OCI-LY7 (cell line): ENCODE data around the gene NDUFA7. TPM values are rescaled to one million over a fixed set of nuclear protein-coding genes. Genes with fewer than 3 reads are reported as not detected.
"Not testable (repeated sequence)": the region's sequence is repeated elsewhere in the genome, so short reads cannot be mapped to it uniquely, and the experiment has no call there.

Experiments
- BruUV-seq: library from RNA; stranded (reverse); fragments of 400-500 nt; replicated peaks from 2 replicates; lab custom pipeline; 2021; lab: Mats Ljungman, UMichigan
- CTCF ChIA-PET: fragments of 300-600 bp; sonication (Branson Sonifier 250); formaldehyde crosslinking; loops from one replicate; lab custom pipeline; 2022; ENCODE audit warnings: antibody characterized with exemption; ENCODE audit not compliant: unreplicated experiment; lab: Charles Lee
- POLR2A ChIA-PET: fragments of 300-600 bp; sonication (Branson Sonifier 250); formaldehyde crosslinking; loops from one replicate; lab custom pipeline; 2022; ENCODE audit warnings: antibody characterized with exemption; lab: Charles Lee
- DNase-seq: peaks from one replicate; pipeline ENCODE4 v3.0.0-alpha.2; 2015; ENCODE audit warnings: low spot score
- H2AFZ ChIP-seq: fragments of 200-600 bp; sonication (generic), shearing (Covaris generic); 2 replicates; pipeline ENCODE4 v1.6.1; 2014; ENCODE audit warnings: mild to moderate bottlenecking, antibody characterized with exemption, low read length, moderate library complexity
- H3K27ac ChIP-seq: fragments of 200-600 bp; sonication (generic); 2 replicates; pipeline ENCODE4 v1.5.1; 2014; ENCODE audit warnings: mixed run types, low read depth, mild to moderate bottlenecking, moderate library complexity, low read length, inconsistent platforms; ENCODE audit not compliant: poor library complexity, severe bottlenecking
- H3K36me3 ChIP-seq: fragments of 200-600 bp; sonication (generic); 2 replicates; pipeline ENCODE4 v1.6.1; 2014; ENCODE audit warnings: mild to moderate bottlenecking, antibody characterized with exemption, low read length, moderate library complexity, mixed read lengths; ENCODE audit not compliant: insufficient read depth
- H3K4me1 ChIP-seq: fragments of 200-600 bp; sonication (generic); 2 replicates; pipeline ENCODE4 v1.5.1; 2014; ENCODE audit warnings: mild to moderate bottlenecking, low read length; ENCODE audit not compliant: insufficient read depth, poor library complexity, severe bottlenecking
- H3K4me2 ChIP-seq: fragments of 200-600 bp; sonication (generic); 2 replicates; pipeline ENCODE4 v1.6.1; 2014; ENCODE audit warnings: mild to moderate bottlenecking, low read length
- H3K4me3 ChIP-seq: fragments of 200-600 bp; sonication (generic); 2 replicates; pipeline ENCODE4 v1.5.1; 2014; ENCODE audit warnings: mild to moderate bottlenecking, low read depth, low read length; ENCODE audit not compliant: poor library complexity, severe bottlenecking
- H3K79me2 ChIP-seq: fragments of 200-600 bp; sonication (generic); 2 replicates; pipeline ENCODE4 v1.6.1; 2016; ENCODE audit warnings: low read depth, mild to moderate bottlenecking, low read length, moderate library complexity, mixed read lengths; ENCODE audit not compliant: insufficient read depth
- H3K9me2 ChIP-seq: fragments of 200-600 bp; sonication (generic); 2 replicates; pipeline ENCODE4 v1.6.1; 2016; ENCODE audit warnings: mild to moderate bottlenecking, low read length, mixed read lengths; ENCODE audit not compliant: insufficient read depth
- H3K9me3 ChIP-seq: fragments of 200-600 bp; sonication (generic); 2 replicates; pipeline ENCODE4 v1.6.1; 2014; ENCODE audit warnings: mild to moderate bottlenecking, mixed run types, low read length, mixed read lengths
- H4K20me1 ChIP-seq: fragments of 200-600 bp; sonication (generic); 2 replicates; pipeline ENCODE4 v1.6.1; 2014; ENCODE audit warnings: mild to moderate bottlenecking, antibody characterized with exemption, low read length, moderate library complexity, mixed read lengths; ENCODE audit not compliant: insufficient read depth
- EZH2phosphoT487 ChIP-seq: fragments of 200-600 bp; sonication (generic); IDR thresholded peaks from 2 replicates; pipeline ENCODE4 v1.6.1; 2018; ENCODE audit warnings: low read depth, borderline replicate concordance, mild to moderate bottlenecking, mixed run types, antibody characterized with exemption, low read length, moderate library complexity, mixed read lengths
- intact Hi-C: fragments of 100-400 bp; cut with micrococcal nuclease; formaldehyde crosslinking; loops from one replicate; pipeline ENCODE4 v1.10.0; 2022; ENCODE audit not compliant: unreplicated experiment
- total RNA-seq, 2 experiments: library from RNA; depleted of rRNA in 1 of 2; stranded (reverse); fragments of >200 nt in 1 of 2; shearing (Covaris generic) in 1 of 2; gene quantifications; 2 replicates each; pipeline ENCODE4 v1.2.3, GENCODE V29; 2014 to 2022
- TF ChIP-seq, protein P1 (sequence below): fragments of 200-600 bp; sonication (generic); conservative IDR thresholded peaks from 2 replicates; pipeline ENCODE4 v1.5.1; 2014; ENCODE audit warnings: mild to moderate bottlenecking, antibody characterized with exemption, low read length, moderate library complexity, mixed read lengths

NDUFA7 gene
- total RNA-seq, 2 experiments from 2014 or later, result 93.0 to 103 TPM

DNA sequence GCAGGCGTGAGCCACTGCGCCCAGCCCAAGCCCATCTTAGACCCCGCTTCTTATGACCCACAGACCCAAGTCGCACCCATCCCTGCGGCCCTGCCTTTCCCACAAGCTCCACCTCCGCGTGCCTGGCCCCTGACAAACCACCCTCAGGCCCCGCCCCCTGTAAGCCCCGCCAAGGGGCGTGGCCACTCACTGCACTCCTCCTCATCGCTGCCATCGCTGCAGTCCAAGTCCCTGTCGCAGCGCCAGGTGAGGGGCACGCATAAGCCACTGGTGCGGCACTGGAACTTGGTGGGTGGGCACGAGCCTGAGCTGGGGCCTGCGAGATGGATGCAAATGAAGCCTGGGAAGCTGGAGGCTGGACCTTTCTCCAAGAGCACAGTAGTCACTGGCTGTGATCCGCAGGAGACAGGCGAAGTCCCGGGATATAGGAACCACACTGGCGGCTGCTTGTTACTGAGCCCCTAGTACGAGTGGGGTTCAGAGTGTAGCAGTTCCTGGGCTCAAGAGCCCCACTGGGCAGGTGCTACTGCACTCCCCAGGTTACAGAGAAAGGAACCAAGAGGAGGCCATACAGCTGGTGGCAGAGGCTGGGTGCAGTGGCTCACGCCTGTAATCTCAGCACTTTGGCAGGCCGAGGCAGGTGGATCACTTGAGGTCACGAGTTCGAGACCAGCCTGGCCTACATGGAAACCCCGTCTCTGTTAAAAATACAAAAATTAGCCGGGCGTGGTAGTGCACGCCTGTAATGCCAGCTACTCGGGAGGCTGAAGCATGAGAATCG lies 16.1 kb downstream of the NDUFA7 start:
- Histone ChIP-seq H3K79me2 (peaks cover 22% of the 10 kb centered on the region; the same call in 1 of the 2 replicates), H3K4me3 (no peak overlapping the region), H3K9me3 (no peaks in the 10 kb centered on the region), H4K20me1 (no peaks in the 10 kb centered on the region), H3K4me1 (peaks cover 19% of the 10 kb centered on the region), H3K36me3 (peaks cover 50% of the 10 kb centered on the region), H2AFZ (no peak overlapping the region), H3K9me2 (no peaks in the 10 kb centered on the region), H3K27ac (no peak overlapping the region), H3K4me2 (0 out of 2 replicates have a peak overlapping the region, but pooled peaks have one; percentile 8)
- ChIA-PET POLR2A (no interaction called here), CTCF (no interaction called here)
- DNase-seq, result peak; percentile 58
- no TSS peak for BruUV-seq
- TF ChIP-seq, protein P1, sequence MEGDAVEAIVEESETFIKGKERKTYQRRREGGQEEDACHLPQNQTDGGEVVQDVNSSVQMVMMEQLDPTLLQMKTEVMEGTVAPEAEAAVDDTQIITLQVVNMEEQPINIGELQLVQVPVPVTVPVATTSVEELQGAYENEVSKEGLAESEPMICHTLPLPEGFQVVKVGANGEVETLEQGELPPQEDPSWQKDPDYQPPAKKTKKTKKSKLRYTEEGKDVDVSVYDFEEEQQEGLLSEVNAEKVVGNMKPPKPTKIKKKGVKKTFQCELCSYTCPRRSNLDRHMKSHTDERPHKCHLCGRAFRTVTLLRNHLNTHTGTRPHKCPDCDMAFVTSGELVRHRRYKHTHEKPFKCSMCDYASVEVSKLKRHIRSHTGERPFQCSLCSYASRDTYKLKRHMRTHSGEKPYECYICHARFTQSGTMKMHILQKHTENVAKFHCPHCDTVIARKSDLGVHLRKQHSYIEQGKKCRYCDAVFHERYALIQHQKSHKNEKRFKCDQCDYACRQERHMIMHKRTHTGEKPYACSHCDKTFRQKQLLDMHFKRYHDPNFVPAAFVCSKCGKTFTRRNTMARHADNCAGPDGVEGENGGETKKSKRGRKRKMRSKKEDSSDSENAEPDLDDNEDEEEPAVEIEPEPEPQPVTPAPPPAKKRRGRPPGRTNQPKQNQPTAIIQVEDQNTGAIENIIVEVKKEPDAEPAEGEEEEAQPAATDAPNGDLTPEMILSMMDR, result no peak
- TF ChIP-seq EZH2phosphoT487, result no peak
- intact Hi-C loops, result no loop called here

DNA sequence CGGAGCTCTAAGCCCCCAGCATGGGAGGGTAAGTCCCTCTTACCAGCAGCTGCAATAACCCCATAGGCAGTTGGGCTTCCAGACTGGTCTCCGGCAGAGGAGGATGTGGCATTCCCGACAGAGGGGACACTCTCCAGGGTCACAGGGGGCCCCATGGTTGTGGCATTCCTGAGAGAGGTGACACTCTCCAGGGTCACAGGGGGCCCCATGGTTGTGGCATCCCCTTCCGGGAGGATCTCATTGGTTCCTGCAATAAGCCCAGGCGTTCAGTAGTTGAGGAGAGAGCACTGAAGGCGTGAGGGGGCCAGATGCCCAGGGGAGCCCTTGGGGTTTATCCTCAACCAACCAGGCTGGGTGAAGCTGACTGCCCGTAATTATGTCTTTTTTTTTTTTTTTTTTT lies 18.4 kb downstream of the NDUFA7 start:
- TF ChIP-seq EZH2phosphoT487, result no peak
- TF ChIP-seq, protein P1, result no peak
- intact Hi-C loops, result no loop called here
- no peak overlapping the region for H3K27ac ChIP-seq
- DNase-seq, result no peak
- H3K4me2 ChIP-seq, result no peak overlapping the region
- H3K9me3 ChIP-seq, result no peaks in the 10 kb centered on the region
- H3K36me3 ChIP-seq, result peaks cover 40% of the 10 kb centered on the region
- BruUV-seq, result no TSS peak
- H2AFZ ChIP-seq, result no peak overlapping the region
- H3K79me2 ChIP-seq, result peaks cover 21% of the 10 kb centered on the region; the same call in 1 of the 2 replicates
- no peak overlapping the region for H3K4me3 ChIP-seq
- CTCF ChIA-PET, result no interaction called here
- POLR2A ChIA-PET, result interaction anchor here (0.6 kb wide), 1 partner anchor 46 kb away, joined by 3 read pairs; no protein-coding TSS in a partner anchor
- no peaks in the 10 kb centered on the region for H3K9me2 ChIP-seq
- H4K20me1 ChIP-seq, result no peaks in the 10 kb centered on the region
- H3K4me1 ChIP-seq, result peaks cover 15% of the 10 kb centered on the region

DNA sequence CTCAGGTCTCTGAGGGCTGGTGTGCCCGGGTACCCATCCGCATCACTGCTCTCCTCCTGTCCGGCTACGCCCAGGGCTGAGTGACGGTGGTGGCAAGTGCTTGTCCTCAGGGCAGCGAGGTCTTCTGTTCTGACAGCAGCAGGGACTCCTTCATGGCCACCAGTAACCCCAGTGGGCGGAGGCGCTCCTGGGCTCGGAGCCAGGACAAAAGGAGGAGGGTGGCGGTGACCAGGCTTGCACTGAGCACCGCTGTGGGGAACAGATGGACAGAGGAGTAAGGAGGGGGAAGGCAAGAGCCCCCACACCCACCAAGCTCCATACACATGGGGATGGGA lies 18.9 kb downstream of the NDUFA7 start:
- TF ChIP-seq EZH2phosphoT487, result no peak
- TF ChIP-seq, protein P1, result no peak
- no TSS peak for BruUV-seq
- intact Hi-C loops, result no loop called here
- no peaks in the 10 kb centered on the region for H4K20me1 ChIP-seq
- ChIA-PET CTCF (no interaction called here), POLR2A (interaction anchor here (0.6 kb wide), 1 partner anchor 45 kb away, joined by 3 read pairs; no protein-coding TSS in a partner anchor)
- H3K9me2 ChIP-seq, result no peaks in the 10 kb centered on the region
- DNase-seq, result no peak
- H3K36me3 ChIP-seq, result peaks cover 40% of the 10 kb centered on the region
- H3K4me2 ChIP-seq, result no peak overlapping the region
- no peak overlapping the region for H2AFZ ChIP-seq
- peaks cover 15% of the 10 kb centered on the region for H3K4me1 ChIP-seq
- no peaks in the 10 kb centered on the region for H3K9me3 ChIP-seq
- peaks cover 17% of the 10 kb centered on the region; the same call in 1 of the 2 replicates for H3K79me2 ChIP-seq
- H3K4me3 ChIP-seq, result no peak overlapping the region
- no peak overlapping the region for H3K27ac ChIP-seq

DNA sequence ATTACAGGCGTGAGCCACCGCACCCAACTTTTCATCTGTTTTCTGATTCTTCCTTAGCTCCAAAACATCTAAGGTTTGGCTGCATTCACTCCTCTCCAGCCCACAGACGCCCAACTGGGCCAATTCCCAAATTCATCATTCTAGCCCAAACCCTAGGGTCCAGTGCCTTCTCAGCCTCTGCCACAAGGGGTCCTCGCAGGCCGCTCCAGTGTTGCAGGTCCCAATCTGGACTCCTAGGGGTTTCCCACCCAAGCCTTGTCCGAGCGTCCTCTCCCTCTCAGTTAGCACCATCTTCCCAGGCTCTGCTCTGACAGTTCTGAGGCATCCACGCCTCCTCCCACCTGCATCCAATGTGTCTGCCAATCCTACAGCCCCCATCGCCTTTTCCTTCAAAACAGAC lies 29.8 kb downstream of the NDUFA7 start:
- BruUV-seq, H3K79me2 ChIP-seq, DNase-seq, POLR2A ChIA-PET, H3K9me3 ChIP-seq, intact Hi-C loops, H2AFZ ChIP-seq, H4K20me1 ChIP-seq, H3K9me2 ChIP-seq, H3K4me1 ChIP-seq, H3K4me3 ChIP-seq, H3K4me2 ChIP-seq, H3K36me3 ChIP-seq, H3K27ac ChIP-seq, CTCF ChIA-PET: not testable (repeated sequence)
